IMR-90 (cell line): ENCODE measurements around the gene KLHDC2. TPM values are rescaled to one million over a fixed set of nuclear protein-coding genes. Genes with fewer than 3 reads are reported as not detected.
"Not testable (repeated sequence)": the region's sequence is repeated elsewhere in the genome, so short reads cannot be mapped to it uniquely, and the experiment has no call there.

ENCODE experiments used
- ATAC-seq: fragments of 200-7000 bp; cut with Tn5 transposase; 2 replicates; pipeline ENCODE4 v1.9.1; 2020; ENCODE audit warnings: low read depth, mild to moderate bottlenecking, moderate library complexity
- BruUV-seq: library from RNA; stranded (reverse); fragments of 400-500 nt; replicated peaks from 2 replicates; lab custom pipeline; 2021; lab: Mats Ljungman, UMichigan
- CTCF ChIA-PET: fragments of 300-600 bp; formaldehyde crosslinking; extraction: SDS; loops from one replicate; lab custom pipeline; 2021; ENCODE audit warnings: antibody characterized with exemption; lab: Yijun Ruan, JAX
- POLR2A ChIA-PET: fragments of 300-600 bp; sonication (Branson Sonifier 250); formaldehyde crosslinking; loops from one replicate; lab custom pipeline; 2022; ENCODE audit warnings: antibody characterized with exemption; ENCODE audit not compliant: unreplicated experiment; lab: Charles Lee
- DNase-seq: peaks from one replicate; pipeline ENCODE4 v3.0.0; 2013
- H2AFZ ChIP-seq: replicated peaks from 2 replicates; pipeline ENCODE3; 2013; ENCODE audit warnings: low read length, mild to moderate bottlenecking; ENCODE audit not compliant: poor library complexity
- H2AK5ac ChIP-seq: 2 replicates; pipeline ENCODE4 v1.6.1; 2013; ENCODE audit warnings: low read depth, low read length, inconsistent platforms
- H2AK9ac ChIP-seq: replicated peaks from 2 replicates; pipeline ENCODE3; 2013; ENCODE audit warnings: mild to moderate bottlenecking, low read depth, low read length, moderate library complexity; ENCODE audit not compliant: poor library complexity
- H2BK120ac ChIP-seq: 2 replicates; pipeline ENCODE4 v1.6.1; 2013; ENCODE audit warnings: low read depth, low read length, inconsistent platforms
- H2BK15ac ChIP-seq: 3 replicates; pipeline ENCODE4 v1.6.1; 2013; ENCODE audit warnings: low read depth, low read length, inconsistent platforms
- H2BK20ac ChIP-seq: 2 replicates; pipeline ENCODE4 v1.6.1; 2013; ENCODE audit warnings: low read depth, mild to moderate bottlenecking, inconsistent platforms, low read length, moderate library complexity
- H2BK5ac ChIP-seq: 2 replicates; pipeline ENCODE4 v1.6.1; 2013; ENCODE audit warnings: mild to moderate bottlenecking, low read depth, low read length, inconsistent platforms; ENCODE audit not compliant: poor library complexity, severe bottlenecking
- H3K14ac ChIP-seq: replicated peaks from 2 replicates; pipeline ENCODE4 v1.6.1; 2013; ENCODE audit warnings: low read depth, low read length, inconsistent platforms
- H3K18ac ChIP-seq: 2 replicates; pipeline ENCODE4 v1.6.1; 2013; ENCODE audit warnings: low read depth, low read length, control low read depth
- H3K23ac ChIP-seq: 2 replicates; pipeline ENCODE4 v1.6.1; 2013; ENCODE audit warnings: low read depth, low read length, inconsistent platforms
- H3K27ac ChIP-seq: 2 replicates; pipeline ENCODE4 v1.5.1; 2013; ENCODE audit warnings: mild to moderate bottlenecking, control low read depth, low read length; ENCODE audit not compliant: insufficient read depth
- H3K27me3 ChIP-seq: 2 replicates; pipeline ENCODE4 v1.6.1; 2013; ENCODE audit warnings: low read length; ENCODE audit not compliant: control insufficient read depth, insufficient read depth
- H3K36me3 ChIP-seq: 2 replicates; pipeline ENCODE4 v1.6.1; 2013; ENCODE audit warnings: low read length, mixed read lengths; ENCODE audit not compliant: control insufficient read depth, insufficient read depth
- H3K4ac ChIP-seq: 2 replicates; pipeline ENCODE4 v1.6.1; 2013; ENCODE audit warnings: low read depth, low read length, inconsistent platforms
- H3K4me1 ChIP-seq: 2 replicates; pipeline ENCODE4 v1.6.1; 2013; ENCODE audit warnings: low read length, mixed read lengths; ENCODE audit not compliant: control insufficient read depth, insufficient read depth
- H3K4me2 ChIP-seq: 2 replicates; pipeline ENCODE4 v1.6.1; 2013; ENCODE audit warnings: low read depth, mild to moderate bottlenecking, control low read depth, low read length, moderate library complexity
- H3K4me3 ChIP-seq: 2 replicates; pipeline ENCODE4 v1.5.1; 2013; ENCODE audit warnings: low read depth, mild to moderate bottlenecking, control low read depth, low read length, moderate library complexity; ENCODE audit not compliant: insufficient read depth
- H3K56ac ChIP-seq: 2 replicates; pipeline ENCODE4 v1.6.1; 2013; ENCODE audit warnings: low read length, inconsistent platforms; ENCODE audit not compliant: insufficient read depth; ENCODE audit errors: extremely low read depth
- H3K79me1 ChIP-seq, 2 experiments: 2 replicates each; pipeline ENCODE4 v1.6.1; 2013; ENCODE audit warnings: low read length in 2 of 2, inconsistent platforms in 1 of 2, low read depth in 1 of 2
- H3K9ac ChIP-seq: 2 replicates; pipeline ENCODE4 v1.6.1; 2013; ENCODE audit warnings: low read depth, low read length, control low read depth
- H3K9me1 ChIP-seq: 2 replicates; pipeline ENCODE4 v1.6.1; 2013; ENCODE audit warnings: low read length, inconsistent platforms; ENCODE audit not compliant: insufficient read depth
- H3K9me3 ChIP-seq: 2 replicates; pipeline ENCODE4 v1.6.1; 2013; ENCODE audit warnings: low read length; ENCODE audit not compliant: control insufficient read depth, insufficient read depth
- H4K20me1 ChIP-seq: 2 replicates; pipeline ENCODE4 v1.6.1; 2013; ENCODE audit warnings: low read length, inconsistent platforms; ENCODE audit not compliant: insufficient read depth
- H4K5ac ChIP-seq: 2 replicates; pipeline ENCODE4 v1.6.1; 2013; ENCODE audit warnings: mild to moderate bottlenecking, low read depth, low read length, control low read depth
- H4K8ac ChIP-seq, 2 experiments: 2 replicates each; pipeline ENCODE4 v1.6.1; 2013; ENCODE audit warnings: low read depth in 2 of 2, low read length in 2 of 2, control low read depth in 1 of 2, inconsistent platforms in 1 of 2
- H4K91ac ChIP-seq: 2 replicates; pipeline ENCODE4 v1.6.1; 2013; ENCODE audit warnings: low read depth, low read length, inconsistent platforms; ENCODE audit not compliant: insufficient read depth
- WGBS, 2 experiments: methylation state at CpG; one replicate each; pipeline versions ENCODE4 v1.1.5 to v1.1.7; 2013; ENCODE audit warnings: missing lambda C conversion rate in 2 of 2; ENCODE audit not compliant: insufficient read length in 1 of 2; ENCODE audit errors: extremely low coverage in 2 of 2; 5-methylcytosine and 5-hydroxymethylcytosine counted together
- dilution Hi-C: fragments of 300-500 bp; cut with HindIII; formaldehyde crosslinking; loops from one replicate; pipeline ENCODE4 v1.14.3; 2018; ENCODE audit warnings: low sequenced_read_pairs; ENCODE audit not compliant: unreplicated experiment
- in situ Hi-C: fragments of 300-500 bp; cut with MboI; formaldehyde crosslinking; loops from 3 replicates; pipeline ENCODE4 v1.14.3; 2019; ENCODE audit warnings: low sequenced_read_pairs, inconsistent platforms, mixed read lengths
- intact Hi-C: fragments of 100-400 bp; cut with micrococcal nuclease; formaldehyde crosslinking; loops from 2 replicates; pipeline ENCODE4 v1.10.0; 2022
- polyA plus RNA-seq, 3 experiments: library from polyadenylated mRNA; depleted of rRNA; stranded (reverse); fragments of >200 nt; gene quantifications; 2 replicates each; pipeline ENCODE4 v1.2.3, GENCODE V29; 2012; ENCODE audit warnings: low replicate concordance in 1 of 3
- total RNA-seq: library from RNA; depleted of rRNA; stranded (reverse); fragments of >200 nt; gene quantifications from 2 replicates; pipeline ENCODE4 v1.2.3, GENCODE V29; 2012

KLHDC2 gene
- total and polyA plus RNA-seq, 2 of the 4 experiments (the other 2 are of a cell fraction), result 29.2 to 41.8 TPM

DNA sequence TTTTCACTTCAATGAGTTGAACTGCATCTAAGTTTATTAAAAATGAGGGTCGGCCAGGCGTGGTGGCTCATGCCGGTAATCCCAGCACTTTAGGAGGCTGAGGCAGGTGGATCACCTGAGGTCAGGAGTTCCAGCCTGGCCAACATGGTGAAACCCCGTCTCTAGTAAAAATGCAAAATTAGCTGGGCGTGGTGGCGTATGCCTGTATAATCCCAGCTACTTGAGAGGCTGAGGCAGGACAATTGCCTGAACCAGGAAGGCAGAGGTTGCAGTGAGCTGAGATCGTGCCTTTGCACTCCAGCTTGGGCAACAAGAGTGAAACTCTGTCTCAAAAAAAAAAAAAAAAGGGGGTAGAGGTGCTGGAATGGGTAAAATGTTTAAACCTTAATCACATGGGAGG lies 13.1 kb downstream of the KLHDC2 start:
- H4K91ac ChIP-seq, ATAC-seq, in situ Hi-C loops, H2AK9ac ChIP-seq, H2AK5ac ChIP-seq, H3K4me3 ChIP-seq, H3K14ac ChIP-seq, H2BK5ac ChIP-seq, H3K9me3 ChIP-seq, H3K4ac ChIP-seq, H3K56ac ChIP-seq, dilution Hi-C loops, H2BK15ac ChIP-seq, H2BK20ac ChIP-seq, H2AFZ ChIP-seq, POLR2A ChIA-PET, H3K18ac ChIP-seq, H3K9ac ChIP-seq, H3K27me3 ChIP-seq, H3K9me1 ChIP-seq, H3K4me1 ChIP-seq, DNase-seq, H4K20me1 ChIP-seq, H4K8ac ChIP-seq, H3K4me2 ChIP-seq, BruUV-seq, H4K5ac ChIP-seq, H3K27ac ChIP-seq, H3K79me1 ChIP-seq, H2BK120ac ChIP-seq, H3K23ac ChIP-seq: not testable (repeated sequence)
- intact Hi-C loops, result loop anchor here (5.0 kb wide), 1 partner anchor 51 kb away; no protein-coding TSS in a partner anchor
- 71% methylated on average over 3 of the region's 7 CpGs; no CpG with 5 or more reads in 1 of the 2 experiments for WGBS, 2 experiments
- H3K36me3 ChIP-seq, result peaks cover 52% of the 10 kb centered on the region
- CTCF ChIA-PET, result interaction anchor here (0.6 kb wide), 1 partner anchor 11 kb away, joined by 4 read pairs; no protein-coding TSS in a partner anchor
